ENCODE results near the gene TXNL4A. TPM values are rescaled to one million over a fixed set of nuclear protein-coding genes. Genes with fewer than 3 reads are reported as not detected.

Gene TXNL4A
- polyA plus RNA-seq, 1 experiment = 131 TPM

GRCh38 chr18:79980585-79980984, 7.8 kb downstream of the TXNL4A start:
- no peak for DNase-seq (ENCODE audit: low read depth, low spot score)
- Histone ChIP-seq H3K27ac (ENCODE audit: low read depth, low read length) (no peak overlapping the region), H3K27me3 (ENCODE audit: control insufficient read depth, insufficient read depth, low read length) (no peaks in the 10 kb centered on the region), H3K9me3 (ENCODE audit: control insufficient read depth, insufficient read depth, low read length) (no peaks in the 10 kb centered on the region), H3K4me3 (ENCODE audit: low read depth, low read length) (no peak overlapping the region)
- POLR2A ChIA-PET = no interaction called here
- TF ChIP-seq CTCF (IDR thresholded peaks at IDR 0.05; ENCODE audit: low read depth, low read length) = no peak
- CTCF ChIA-PET = no interaction called here

GRCh38 chr18:79979843-79980242, 8.5 kb downstream of the TXNL4A start:
- ChIA-PET POLR2A (no interaction called here), CTCF (no interaction called here)
- Histone ChIP-seq H3K27ac (ENCODE audit: low read depth, low read length) (no peak overlapping the region), H3K9me3 (ENCODE audit: control insufficient read depth, insufficient read depth, low read length) (no peaks in the 10 kb centered on the region), H3K27me3 (ENCODE audit: control insufficient read depth, insufficient read depth, low read length) (no peaks in the 10 kb centered on the region), H3K4me3 (ENCODE audit: low read depth, low read length) (no peak overlapping the region)
- no peak for DNase-seq (ENCODE audit: low read depth, low spot score)
- TF ChIP-seq CTCF (IDR thresholded peaks at IDR 0.05; ENCODE audit: low read depth, low read length) = no peak

GRCh38 chr18:79975985-79976680, 12.2 kb downstream of the TXNL4A start:
- no peak for TF ChIP-seq CTCF (IDR thresholded peaks at IDR 0.05; ENCODE audit: low read depth, low read length)

GRCh38 chr18:79975043-79975442, 13.3 kb downstream of the TXNL4A start:
- Histone ChIP-seq H3K27me3 (ENCODE audit: control insufficient read depth, insufficient read depth, low read length) (no peaks in the 10 kb centered on the region), H3K27ac (ENCODE audit: low read depth, low read length) (no peak overlapping the region), H3K9me3 (ENCODE audit: control insufficient read depth, insufficient read depth, low read length) (no peaks in the 10 kb centered on the region), H3K4me3 (ENCODE audit: low read depth, low read length) (no peak overlapping the region)
- POLR2A ChIA-PET = no interaction called here
- CTCF ChIA-PET = no interaction called here
- no peak for TF ChIP-seq CTCF (IDR thresholded peaks at IDR 0.05; ENCODE audit: low read depth, low read length)
- no peak for DNase-seq (ENCODE audit: low read depth, low spot score)

More at GRCh38 chr18:79975985-79976680, 12.2 kb downstream of the TXNL4A start:
- ChIA-PET POLR2A (no interaction called here), CTCF (no interaction called here)
- Histone ChIP-seq H3K4me3 (ENCODE audit: low read depth, low read length) (no peak overlapping the region), H3K9me3 (ENCODE audit: control insufficient read depth, insufficient read depth, low read length) (no peaks in the 10 kb centered on the region), H3K27me3 (ENCODE audit: control insufficient read depth, insufficient read depth, low read length) (no peaks in the 10 kb centered on the region), H3K27ac (ENCODE audit: low read depth, low read length) (no peak overlapping the region)
- DNase-seq (ENCODE audit: low read depth, low spot score) = no peak

GRCh38 chr18:79974025-79974654, 14.2 kb downstream of the TXNL4A start:
- Histone ChIP-seq H3K27me3 (ENCODE audit: control insufficient read depth, insufficient read depth, low read length) (no peaks in the 10 kb centered on the region), H3K27ac (ENCODE audit: low read depth, low read length) (no peak overlapping the region), H3K4me3 (ENCODE audit: low read depth, low read length) (no peak overlapping the region), H3K9me3 (ENCODE audit: control insufficient read depth, insufficient read depth, low read length) (no peaks in the 10 kb centered on the region)
- POLR2A ChIA-PET = no interaction called here
- no peak for TF ChIP-seq CTCF (IDR thresholded peaks at IDR 0.05; ENCODE audit: low read depth, low read length)
- DNase-seq (ENCODE audit: low read depth, low spot score) = no peak
- CTCF ChIA-PET = no interaction called here
